ENCODE results near the gene COQ9. TPM values are rescaled to one million over a fixed set of nuclear protein-coding genes. Genes with fewer than 3 reads are reported as not detected.
"Not testable (repeated sequence)": the region's sequence is repeated elsewhere in the genome, so short reads cannot be mapped to it uniquely, and the experiment has no call there.

COQ9 gene
- total and polyA plus RNA-seq, 2 of the 4 experiments (the other 2 are of a cell fraction): 57.9 to 58.5 TPM

- H3K14ac ChIP-seq (replicated peaks; ENCODE audit: low read depth, low read length); H3K56ac ChIP-seq (ENCODE audit: extremely low read depth, insufficient read depth, low read length); H2BK15ac ChIP-seq (ENCODE audit: low read depth, low read length); H4K5ac ChIP-seq (ENCODE audit: low read depth, low read length); H3K4me3 ChIP-seq (ENCODE audit: insufficient read depth, low read depth, low read length); dilution Hi-C loops (cut with HindIII; ENCODE audit: low sequenced_read_pairs, unreplicated experiment); H3K36me3 ChIP-seq (ENCODE audit: control insufficient read depth, insufficient read depth, low read length); H4K91ac ChIP-seq (ENCODE audit: insufficient read depth, low read depth, low read length); H3K27ac ChIP-seq (ENCODE audit: insufficient read depth, low read length); H2AK9ac ChIP-seq (replicated peaks; ENCODE audit: low read depth, low read length, poor library complexity); CTCF ChIA-PET; H3K9ac ChIP-seq (ENCODE audit: low read depth, low read length); H3K4me2 ChIP-seq (ENCODE audit: low read depth, low read length); H3K79me1 ChIP-seq (ENCODE audit: low read depth in 1 of 2, low read length in 2 of 2); H3K23ac ChIP-seq (ENCODE audit: low read depth, low read length); in situ Hi-C loops (cut with MboI; ENCODE audit: low sequenced_read_pairs); H3K4me1 ChIP-seq (ENCODE audit: control insufficient read depth, insufficient read depth, low read length); intact Hi-C loops (cut with micrococcal nuclease); H2BK120ac ChIP-seq (ENCODE audit: low read depth, low read length); H3K9me1 ChIP-seq (ENCODE audit: insufficient read depth, low read length); H3K18ac ChIP-seq (ENCODE audit: low read depth, low read length); H4K8ac ChIP-seq (ENCODE audit: low read depth in 2 of 2, low read length in 2 of 2); POLR2A ChIA-PET (ENCODE audit: unreplicated experiment); H2AFZ ChIP-seq (replicated peaks; ENCODE audit: low read length, poor library complexity); H2BK5ac ChIP-seq (ENCODE audit: low read depth, low read length, poor library complexity, severe bottlenecking); H2AK5ac ChIP-seq (ENCODE audit: low read depth, low read length); H3K9me3 ChIP-seq (ENCODE audit: control insufficient read depth, insufficient read depth, low read length); H3K4ac ChIP-seq (ENCODE audit: low read depth, low read length); H2BK20ac ChIP-seq (ENCODE audit: low read depth, low read length); DNase-seq; H4K20me1 ChIP-seq (ENCODE audit: insufficient read depth, low read length); BruUV-seq (replicated peaks); ATAC-seq (ENCODE audit: low read depth): not testable (repeated sequence)
- H3K27me3 ChIP-seq (ENCODE audit: control insufficient read depth, insufficient read depth, low read length): peaks cover 44% of the 10 kb centered on the region
- WGBS, 2 experiments (ENCODE audit: extremely low coverage in 2 of 2, insufficient read length in 1 of 2): no CpG with 5 or more reads among the region's 4 CpGs
Measured at GRCh38 chr16:57397493-57397892, 49.8 kb upstream of the COQ9 start.
